Esophagus muscularis mucosa (tissue), 4 donors: ENCODE data around the gene SATB1. TPM values are rescaled to one million over a fixed set of nuclear protein-coding genes. Genes with fewer than 3 reads are reported as not detected.

Experiments
- DNase-seq: peaks from one replicate; pipeline ENCODE4 v3.0.0-alpha.2; 2017; ENCODE audit errors: extremely low spot score
- H3K27ac ChIP-seq, 4 donors: fragments of 200-600 bp; sonication (generic); replicated peaks in 1 of 4; 1 replicate in 3 of 4; 2 replicates in 1 of 4; pipeline ENCODE4 v1.5.1; 2016 to 2019; ENCODE audit warnings: mild to moderate bottlenecking in 1 of 4
- H3K27me3 ChIP-seq, 4 donors: fragments of 200-600 bp; sonication (generic); one replicate each; pipeline versions ENCODE4 v1.5.1 to v1.6.0; 2016 to 2019
- H3K36me3 ChIP-seq, 4 donors: fragments of 200-600 bp; sonication (generic); one replicate each; pipeline ENCODE4 v1.5.1; 2016 to 2019
- H3K4me1 ChIP-seq, 4 donors: fragments of 200-600 bp; sonication (generic); one replicate each; pipeline ENCODE4 v1.5.1; 2016 to 2019
- H3K4me3 ChIP-seq, 4 donors: fragments of 200-600 bp; sonication (generic); 1 replicate in 2 of 4; 2 replicates in 2 of 4; pipeline ENCODE4 v1.5.1; 2016 to 2019; ENCODE audit warnings: mild to moderate bottlenecking in 4 of 4, moderate library complexity in 1 of 4
- H3K9me3 ChIP-seq, 4 donors: fragments of 200-600 bp; sonication (generic); 1 replicate in 3 of 4; 2 replicates in 1 of 4; pipeline ENCODE4 v1.5.1; 2016 to 2019
- EP300 ChIP-seq: sonication (generic); formaldehyde crosslinking; IDR thresholded peaks from one replicate; pipeline ENCODE4 v1.6.1; 2017; ENCODE audit warnings: antibody characterized with exemption
- POLR2A ChIP-seq: fragments of 450-650 bp; IDR thresholded peaks from one replicate; pipeline ENCODE4 v1.6.1; 2017; ENCODE audit warnings: antibody characterized with exemption, moderate library complexity, mild to moderate bottlenecking, low read depth
- POLR2AphosphoS5 ChIP-seq, 2 donors: sonication (generic); formaldehyde crosslinking; IDR thresholded peaks; one replicate each; pipeline ENCODE4 v1.6.1; 2017; ENCODE audit warnings: antibody characterized with exemption in 2 of 2
- WGBS: methylation state at CpG from one replicate; pipeline ENCODE4 v1.1.5; 2018; 5-methylcytosine and 5-hydroxymethylcytosine counted together
- intact Hi-C: fragments of 100-400 bp; cut with DNase I; formaldehyde crosslinking; loops from one replicate; pipeline ENCODE4 v1.15.1; 2023
- total RNA-seq, 4 donors: library from RNA; depleted of rRNA; stranded (reverse); fragments of >200 nt; gene quantifications; one replicate each; pipeline versions ENCODE4 v1.1.0 to v1.2.1, GENCODE V29; 2016
- TF ChIP-seq, protein P1 (sequence below), 3 experiments: fragments of 200-600 bp in 2 of 3; fragments of 450-650 bp in 1 of 3; sonication (generic) in 2 of 3; IDR thresholded peaks; one replicate each; pipeline ENCODE4 v1.5.1; 2017 to 2019; ENCODE audit warnings: antibody characterized with exemption in 3 of 3, mild to moderate bottlenecking in 2 of 3, moderate library complexity in 1 of 3

The SATB1 gene
- total RNA-seq, 4 donors from 2014 or later = 38.1 to 87.4 (median 57.1) TPM

DNA sequence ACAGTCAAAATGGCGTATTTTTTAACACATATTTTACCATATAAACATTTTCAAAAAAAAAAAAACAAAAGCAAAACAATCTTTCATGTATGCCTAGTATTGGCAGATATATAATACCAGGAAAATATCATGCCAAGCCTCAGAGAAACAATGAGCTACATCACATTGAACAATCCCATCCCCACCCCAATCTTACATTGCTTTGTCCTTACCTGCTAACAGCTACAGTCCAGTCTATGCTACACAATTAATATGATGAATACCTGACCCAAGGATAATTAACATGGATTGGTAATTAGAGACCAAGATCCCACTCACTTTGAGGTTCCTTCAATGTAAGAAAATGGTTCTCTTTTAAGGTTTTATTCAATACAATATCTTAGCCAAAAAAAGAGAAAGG lies 7.6 kb upstream of the SATB1 start:
- Histone ChIP-seq H3K27me3 (no peaks in the 10 kb centered on the region), H3K9me3 (no peaks in the 10 kb centered on the region), H3K27ac (no peak overlapping the region), H3K36me3 (no peaks in the 10 kb centered on the region), H3K4me3 (no peak overlapping the region), H3K4me1 (no peaks in the 10 kb centered on the region)
- TF ChIP-seq POLR2AphosphoS5 (IDR thresholded peaks at IDR 0.05) (no peak), EP300 (no peak), POLR2A (no peak)
- TF ChIP-seq, protein P1, sequence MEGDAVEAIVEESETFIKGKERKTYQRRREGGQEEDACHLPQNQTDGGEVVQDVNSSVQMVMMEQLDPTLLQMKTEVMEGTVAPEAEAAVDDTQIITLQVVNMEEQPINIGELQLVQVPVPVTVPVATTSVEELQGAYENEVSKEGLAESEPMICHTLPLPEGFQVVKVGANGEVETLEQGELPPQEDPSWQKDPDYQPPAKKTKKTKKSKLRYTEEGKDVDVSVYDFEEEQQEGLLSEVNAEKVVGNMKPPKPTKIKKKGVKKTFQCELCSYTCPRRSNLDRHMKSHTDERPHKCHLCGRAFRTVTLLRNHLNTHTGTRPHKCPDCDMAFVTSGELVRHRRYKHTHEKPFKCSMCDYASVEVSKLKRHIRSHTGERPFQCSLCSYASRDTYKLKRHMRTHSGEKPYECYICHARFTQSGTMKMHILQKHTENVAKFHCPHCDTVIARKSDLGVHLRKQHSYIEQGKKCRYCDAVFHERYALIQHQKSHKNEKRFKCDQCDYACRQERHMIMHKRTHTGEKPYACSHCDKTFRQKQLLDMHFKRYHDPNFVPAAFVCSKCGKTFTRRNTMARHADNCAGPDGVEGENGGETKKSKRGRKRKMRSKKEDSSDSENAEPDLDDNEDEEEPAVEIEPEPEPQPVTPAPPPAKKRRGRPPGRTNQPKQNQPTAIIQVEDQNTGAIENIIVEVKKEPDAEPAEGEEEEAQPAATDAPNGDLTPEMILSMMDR (IDR thresholded peaks at IDR 0.05) = no peak
- DNase-seq = no peak
- 87% methylated on average over 1 of the region's 1 CpG for WGBS
- intact Hi-C loops = no loop called here

DNA sequence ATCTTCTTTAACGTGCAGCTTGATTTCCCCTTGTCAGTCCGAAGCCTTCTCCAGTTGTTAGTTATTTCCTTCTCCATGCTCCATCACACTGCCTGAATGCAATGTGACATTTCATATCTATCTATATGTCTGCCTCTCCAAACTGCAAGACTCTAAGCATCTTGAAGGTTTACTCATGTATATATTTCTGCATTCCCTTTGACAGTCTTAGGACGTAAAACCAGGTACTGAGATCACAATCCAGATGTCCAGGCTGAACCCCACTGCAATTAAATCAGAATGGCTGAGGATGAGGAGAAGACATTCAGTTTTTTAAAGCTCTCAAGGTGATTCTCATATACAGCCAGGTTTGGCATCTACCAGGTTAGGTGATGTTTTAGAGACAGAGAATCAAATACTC lies 6.1 kb upstream of the SATB1 start:
- Histone ChIP-seq H3K36me3 (no peaks in the 10 kb centered on the region), H3K27ac (no peak overlapping the region), H3K9me3 (no peaks in the 10 kb centered on the region), H3K27me3 (no peaks in the 10 kb centered on the region), H3K4me1 (peaks cover 0 to 5% (median 3%) of the 10 kb centered on the region in 4 donors), H3K4me3 (no peak overlapping the region)
- intact Hi-C loops = no loop called here
- DNase-seq = no peak
- TF ChIP-seq POLR2AphosphoS5 (IDR thresholded peaks at IDR 0.05) = no peak
- no peak for TF ChIP-seq EP300
- no peak for TF ChIP-seq POLR2A
- TF ChIP-seq, protein P1 (IDR thresholded peaks at IDR 0.05) = no peak
- 82% methylated on average over 3 of the region's 3 CpGs for WGBS

DNA sequence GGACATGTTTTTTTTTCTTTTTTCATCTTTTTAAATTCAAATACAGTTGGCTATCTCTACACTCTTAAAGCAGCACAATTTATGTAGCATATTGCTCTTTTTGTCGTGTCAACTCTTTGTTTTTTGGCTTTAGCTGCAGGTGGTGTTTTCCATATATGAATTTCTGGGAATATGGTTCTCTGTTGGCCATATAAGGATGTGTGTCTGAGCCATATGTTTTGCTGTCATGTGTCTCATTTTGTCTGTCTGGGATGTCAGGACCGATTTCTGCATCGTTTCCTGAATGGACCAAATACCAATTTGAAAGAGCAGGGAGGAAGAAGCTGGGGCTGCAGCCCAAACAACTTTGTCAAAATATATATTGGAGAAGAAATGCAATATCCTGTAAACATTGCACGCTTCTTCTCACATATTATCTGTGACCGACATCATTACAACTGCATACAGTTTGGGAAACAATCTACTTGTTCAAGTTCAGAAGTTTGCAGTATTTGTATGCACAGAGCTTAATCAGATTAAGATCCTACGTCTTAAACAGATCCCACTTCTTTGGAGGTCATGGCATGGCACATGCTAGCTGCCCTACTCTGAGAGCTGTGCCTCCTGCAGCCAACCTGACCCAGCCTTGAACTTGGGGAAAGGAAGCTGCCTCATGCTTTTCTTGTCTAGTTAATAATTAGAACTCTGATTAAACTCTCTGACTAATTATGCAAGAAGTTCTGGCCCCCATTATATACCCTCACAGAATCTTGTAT lies 4.0 kb upstream of the SATB1 start:
- Histone ChIP-seq H3K27me3 (no peaks in the 10 kb centered on the region), H3K4me1 (peaks cover 0 to 12% (median 9%) of the 10 kb centered on the region in 4 donors), H3K36me3 (no peaks in the 10 kb centered on the region), H3K27ac (no peak overlapping the region), H3K4me3 (no peak overlapping the region), H3K9me3 (no peaks in the 10 kb centered on the region)
- intact Hi-C loops = no loop called here
- 70% methylated on average over 6 of the region's 6 CpGs for WGBS
- no peak for DNase-seq
- TF ChIP-seq POLR2A (no peak), EP300 (no peak), POLR2AphosphoS5 (IDR thresholded peaks at IDR 0.05) (no peak)
- TF ChIP-seq, protein P1 (IDR thresholded peaks at IDR 0.05) = no peak

DNA sequence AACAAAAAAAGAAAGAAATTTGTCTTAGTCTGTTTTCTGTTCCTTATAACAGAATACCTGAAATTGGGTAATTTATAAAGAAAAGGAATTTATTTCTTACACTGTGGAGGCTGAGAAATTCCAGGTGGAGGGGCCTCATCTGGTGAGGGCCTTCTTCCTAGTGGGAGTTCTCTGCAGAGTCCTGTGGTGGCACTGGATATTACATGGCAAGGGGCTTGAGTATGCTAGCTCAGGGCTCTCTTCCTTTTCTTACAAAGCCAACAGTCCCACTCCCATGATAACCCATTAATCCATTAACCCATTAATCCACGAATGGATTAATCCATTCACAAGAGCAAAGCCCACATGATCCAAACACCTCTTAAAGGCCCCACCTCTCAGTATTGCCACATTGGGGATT lies 2.9 kb upstream of the SATB1 start:
- TF ChIP-seq POLR2A (no peak), POLR2AphosphoS5 (IDR thresholded peaks at IDR 0.05) (no peak), EP300 (no peak)
- TF ChIP-seq, protein P1 (IDR thresholded peaks at IDR 0.05) = no peak
- no peak for DNase-seq
- H3K4me1 ChIP-seq = peaks cover 0 to 15% (median 11%) of the 10 kb centered on the region in 4 donors
- H3K27me3 ChIP-seq = no peaks in the 10 kb centered on the region
- no peak overlapping the region for H3K27ac ChIP-seq
- H3K36me3 ChIP-seq = no peaks in the 10 kb centered on the region
- no peak overlapping the region for H3K4me3 ChIP-seq
- WGBS = 83% methylated on average over 1 of the region's 1 CpG
- intact Hi-C loops = no loop called here
- no peaks in the 10 kb centered on the region for H3K9me3 ChIP-seq
